ENCODE results near the gene ADGRF3. TPM values are rescaled to one million over a fixed set of nuclear protein-coding genes. Genes with fewer than 3 reads are reported as not detected.

ADGRF3 gene
- total RNA-seq, 1 experiment from 2014 or later = 0.39 TPM

Other genes with a start within 250 kb of the ADGRF3 start
- 2.8 and 5.0 TPM in 2 replicates for gene GAREM2, start 173.7 kb downstream of the ADGRF3 start, total RNA-seq (2021)
- gene HADHA, start 102.2 kb downstream of the ADGRF3 start, total RNA-seq (2021) = 136 and 137 TPM in 2 replicates
- gene HADHB, start 101.8 kb downstream of the ADGRF3 start, total RNA-seq (2021) = 101 and 106 TPM in 2 replicates
- 48.5 and 62.7 TPM in 2 replicates for gene SELENOI, start 646 bp downstream of the ADGRF3 start, total RNA-seq (2021)
- not detected in 2 replicates for gene DRC1, start 55.1 kb upstream of the ADGRF3 start, total RNA-seq (2021)
- gene OTOF, start 131.3 kb upstream of the ADGRF3 start, total RNA-seq (2021) = not detected in 2 replicates